ENCODE measurements around the gene PPP4R3B. TPM values are rescaled to one million over a fixed set of nuclear protein-coding genes. Genes with fewer than 3 reads are reported as not detected.

The PPP4R3B gene
- total and polyA plus RNA-seq, 2 of the 13 experiments (the other 11 are each of a cell fraction or from before 2014, with no cell fraction given), result 24.2 to 53.0 TPM

- TF ChIP-seq, protein P1, sequence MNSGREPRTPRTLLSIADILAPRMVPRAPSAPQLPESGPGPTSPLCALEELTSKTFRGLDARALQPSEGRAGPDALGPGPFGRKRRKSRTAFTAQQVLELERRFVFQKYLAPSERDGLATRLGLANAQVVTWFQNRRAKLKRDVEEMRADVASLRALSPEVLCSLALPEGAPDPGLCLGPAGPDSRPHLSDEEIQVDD (CRISPR knock-in tag; IDR thresholded peaks at IDR 0.05; ENCODE audit: borderline replicate concordance), result no peak
- TF ChIP-seq RBFOX2 (IDR thresholded peaks at IDR 0.05; ENCODE audit: low read depth, low read length) (no peak), PPARG (CRISPR knock-in tag; conservative IDR thresholded peaks at IDR 0.05) (no peak), ZNF790 (CRISPR knock-in tag; IDR thresholded peaks at IDR 0.05; ENCODE audit: borderline replicate concordance) (no peak), SP140L (CRISPR knock-in tag; IDR thresholded peaks at IDR 0.05; ENCODE audit: borderline replicate concordance) (no peak), NKX3-1 (CRISPR knock-in tag; IDR thresholded peaks at IDR 0.05) (no peak), BRD4 (CRISPR knock-in tag; IDR thresholded peaks at IDR 0.05) (no peak), ZNF253 (CRISPR knock-in tag; IDR thresholded peaks at IDR 0.05; ENCODE audit: borderline replicate concordance) (no peak), HMG20B (CRISPR knock-in tag; conservative IDR thresholded peaks at IDR 0.05) (no peak), ZNF850 (CRISPR knock-in tag; conservative IDR thresholded peaks at IDR 0.05) (no peak), ATF7 (IDR thresholded peaks at IDR 0.05) (no peak), ATF7 (CRISPR knock-in tag; IDR thresholded peaks at IDR 0.05) (no peak), BRCA1 (CRISPR knock-in tag; IDR thresholded peaks at IDR 0.05) (peak; percentile 36; the same call in 1 of the 2 replicates), ZSCAN30 (CRISPR knock-in tag; IDR thresholded peaks at IDR 0.05) (no peak), MXI1 (IDR thresholded peaks at IDR 0.05; ENCODE audit: borderline replicate concordance, low read depth, low read length) (peak; percentile 62; the same call in 1 of the 3 replicates), TSC22D2 (CRISPR knock-in tag; IDR thresholded peaks at IDR 0.05; ENCODE audit: borderline replicate concordance) (no peak), ZKSCAN5 (CRISPR knock-in tag; IDR thresholded peaks at IDR 0.05) (no peak), CEBPG (CRISPR knock-in tag; IDR thresholded peaks at IDR 0.05) (no peak), NFATC3 (CRISPR knock-in tag; IDR thresholded peaks at IDR 0.05) (no peak), NRL (CRISPR knock-in tag; IDR thresholded peaks at IDR 0.05; ENCODE audit: borderline replicate concordance) (no peak), ZNF292 (CRISPR knock-in tag; IDR thresholded peaks at IDR 0.05; ENCODE audit: borderline replicate concordance, low read depth) (no peak)
- TF ChIP-seq, protein P2, sequence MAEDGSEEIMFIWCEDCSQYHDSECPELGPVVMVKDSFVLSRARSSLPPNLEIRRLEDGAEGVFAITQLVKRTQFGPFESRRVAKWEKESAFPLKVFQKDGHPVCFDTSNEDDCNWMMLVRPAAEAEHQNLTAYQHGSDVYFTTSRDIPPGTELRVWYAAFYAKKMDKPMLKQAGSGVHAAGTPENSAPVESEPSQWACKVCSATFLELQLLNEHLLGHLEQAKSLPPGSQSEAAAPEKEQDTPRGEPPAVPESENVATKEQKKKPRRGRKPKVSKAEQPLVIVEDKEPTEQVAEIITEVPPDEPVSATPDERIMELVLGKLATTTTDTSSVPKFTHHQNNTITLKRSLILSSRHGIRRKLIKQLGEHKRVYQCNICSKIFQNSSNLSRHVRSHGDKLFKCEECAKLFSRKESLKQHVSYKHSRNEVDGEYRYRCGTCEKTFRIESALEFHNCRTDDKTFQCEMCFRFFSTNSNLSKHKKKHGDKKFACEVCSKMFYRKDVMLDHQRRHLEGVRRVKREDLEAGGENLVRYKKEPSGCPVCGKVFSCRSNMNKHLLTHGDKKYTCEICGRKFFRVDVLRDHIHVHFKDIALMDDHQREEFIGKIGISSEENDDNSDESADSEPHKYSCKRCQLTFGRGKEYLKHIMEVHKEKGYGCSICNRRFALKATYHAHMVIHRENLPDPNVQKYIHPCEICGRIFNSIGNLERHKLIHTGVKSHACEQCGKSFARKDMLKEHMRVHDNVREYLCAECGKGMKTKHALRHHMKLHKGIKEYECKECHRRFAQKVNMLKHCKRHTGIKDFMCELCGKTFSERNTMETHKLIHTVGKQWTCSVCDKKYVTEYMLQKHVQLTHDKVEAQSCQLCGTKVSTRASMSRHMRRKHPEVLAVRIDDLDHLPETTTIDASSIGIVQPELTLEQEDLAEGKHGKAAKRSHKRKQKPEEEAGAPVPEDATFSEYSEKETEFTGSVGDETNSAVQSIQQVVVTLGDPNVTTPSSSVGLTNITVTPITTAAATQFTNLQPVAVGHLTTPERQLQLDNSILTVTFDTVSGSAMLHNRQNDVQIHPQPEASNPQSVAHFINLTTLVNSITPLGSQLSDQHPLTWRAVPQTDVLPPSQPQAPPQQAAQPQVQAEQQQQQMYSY (CRISPR knock-in tag; IDR thresholded peaks at IDR 0.05), result no peak; the same call in 1 of the 2 replicates
- TF ChIP-seq, protein P3, sequence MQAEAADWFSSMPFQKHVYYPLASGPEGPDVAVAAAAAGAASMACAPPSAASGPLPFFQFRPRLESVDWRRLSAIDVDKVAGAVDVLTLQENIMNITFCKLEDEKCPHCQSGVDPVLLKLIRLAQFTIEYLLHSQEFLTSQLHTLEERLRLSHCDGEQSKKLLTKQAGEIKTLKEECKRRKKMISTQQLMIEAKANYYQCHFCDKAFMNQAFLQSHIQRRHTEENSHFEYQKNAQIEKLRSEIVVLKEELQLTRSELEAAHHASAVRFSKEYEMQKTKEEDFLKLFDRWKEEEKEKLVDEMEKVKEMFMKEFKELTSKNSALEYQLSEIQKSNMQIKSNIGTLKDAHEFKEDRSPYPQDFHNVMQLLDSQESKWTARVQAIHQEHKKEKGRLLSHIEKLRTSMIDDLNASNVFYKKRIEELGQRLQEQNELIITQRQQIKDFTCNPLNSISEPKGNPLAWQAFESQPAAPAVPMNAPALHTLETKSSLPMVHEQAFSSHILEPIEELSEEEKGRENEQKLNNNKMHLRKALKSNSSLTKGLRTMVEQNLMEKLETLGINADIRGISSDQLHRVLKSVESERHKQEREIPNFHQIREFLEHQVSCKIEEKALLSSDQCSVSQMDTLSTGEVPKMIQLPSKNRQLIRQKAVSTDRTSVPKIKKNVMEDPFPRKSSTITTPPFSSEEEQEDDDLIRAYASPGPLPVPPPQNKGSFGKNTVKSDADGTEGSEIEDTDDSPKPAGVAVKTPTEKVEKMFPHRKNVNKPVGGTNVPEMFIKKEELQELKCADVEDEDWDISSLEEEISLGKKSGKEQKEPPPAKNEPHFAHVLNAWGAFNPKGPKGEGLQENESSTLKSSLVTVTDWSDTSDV (CRISPR knock-in tag; IDR thresholded peaks at IDR 0.05), result no peak
Observed at GRCh38 chr2:55618275-55619055, 1.0 kb upstream of the PPP4R3B start (continued).
